Measurements from ENCODE around the gene ETV6.

DNA sequence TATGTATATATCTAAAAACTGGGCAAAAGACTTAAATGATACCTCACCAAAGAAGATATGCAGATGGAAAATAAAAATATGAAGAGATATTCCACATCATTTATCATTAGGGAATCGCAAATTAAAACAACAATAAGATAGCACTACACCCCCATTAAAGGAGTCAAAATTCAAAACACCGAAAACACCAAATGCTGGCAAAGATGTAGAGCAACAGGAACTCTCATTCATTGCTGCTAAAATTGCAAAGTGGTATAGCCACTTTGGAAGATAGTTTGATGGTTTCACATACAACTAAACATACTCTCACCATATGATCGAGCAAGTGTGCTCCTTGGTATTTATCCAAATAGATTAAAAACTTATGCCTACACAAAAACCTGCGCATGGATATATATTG is 289.7 kb downstream of the ETV6 start:
- TF ChIP-seq, protein P1, sequence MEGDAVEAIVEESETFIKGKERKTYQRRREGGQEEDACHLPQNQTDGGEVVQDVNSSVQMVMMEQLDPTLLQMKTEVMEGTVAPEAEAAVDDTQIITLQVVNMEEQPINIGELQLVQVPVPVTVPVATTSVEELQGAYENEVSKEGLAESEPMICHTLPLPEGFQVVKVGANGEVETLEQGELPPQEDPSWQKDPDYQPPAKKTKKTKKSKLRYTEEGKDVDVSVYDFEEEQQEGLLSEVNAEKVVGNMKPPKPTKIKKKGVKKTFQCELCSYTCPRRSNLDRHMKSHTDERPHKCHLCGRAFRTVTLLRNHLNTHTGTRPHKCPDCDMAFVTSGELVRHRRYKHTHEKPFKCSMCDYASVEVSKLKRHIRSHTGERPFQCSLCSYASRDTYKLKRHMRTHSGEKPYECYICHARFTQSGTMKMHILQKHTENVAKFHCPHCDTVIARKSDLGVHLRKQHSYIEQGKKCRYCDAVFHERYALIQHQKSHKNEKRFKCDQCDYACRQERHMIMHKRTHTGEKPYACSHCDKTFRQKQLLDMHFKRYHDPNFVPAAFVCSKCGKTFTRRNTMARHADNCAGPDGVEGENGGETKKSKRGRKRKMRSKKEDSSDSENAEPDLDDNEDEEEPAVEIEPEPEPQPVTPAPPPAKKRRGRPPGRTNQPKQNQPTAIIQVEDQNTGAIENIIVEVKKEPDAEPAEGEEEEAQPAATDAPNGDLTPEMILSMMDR (conservative IDR thresholded peaks at IDR 0.05; ENCODE audit: low read length), result no peak
- TF ChIP-seq EZH2phosphoT487 (IDR thresholded peaks at IDR 0.05; ENCODE audit: borderline replicate concordance, low read depth, low read length), result no peak
